ENCODE data around the gene NFATC2IP.

DNA sequence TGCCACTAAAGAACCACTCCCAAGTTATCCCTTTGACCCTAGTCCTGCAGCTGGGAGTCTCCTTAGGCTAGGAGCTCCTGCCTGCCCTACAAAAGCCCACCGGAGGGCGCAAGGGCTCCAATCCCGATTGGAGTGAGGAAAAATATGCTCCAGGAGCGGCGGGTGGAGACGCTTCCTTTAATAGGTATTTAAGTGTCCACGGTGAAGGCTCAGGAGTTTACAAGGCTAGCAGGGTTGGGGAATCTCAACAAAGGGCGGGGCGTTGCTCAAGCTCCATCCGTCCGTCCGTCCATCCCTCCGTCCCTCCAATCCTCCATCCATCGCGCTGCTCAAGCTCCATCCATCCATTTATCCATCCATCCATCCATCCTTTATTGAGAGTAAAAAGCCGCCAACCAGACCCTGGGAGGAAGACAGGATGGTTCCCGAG is 23.3 kb downstream of the NFATC2IP start:
- peak; percentile 36 to 50 (median 38) for TF ChIP-seq CTCF (IDR thresholded peaks at IDR 0.05)
- TF ChIP-seq POLR2A (IDR thresholded peaks at IDR 0.05) = no peak

Data from uterus (tissue), 2 donors.